ENCODE measurements around the gene SLC4A8. TPM values are rescaled to one million over a fixed set of nuclear protein-coding genes. Genes with fewer than 3 reads are reported as not detected.
"Not testable (repeated sequence)": the region's sequence is repeated elsewhere in the genome, so short reads cannot be mapped to it uniquely, and the experiment has no call there.

Gene SLC4A8
- total and polyA plus RNA-seq, 4 experiments from 2014 or later = 0.14 to 0.77 (median 0.58) TPM

GRCh38 chr12:51455050-51455449 lies 30.4 kb downstream of the SLC4A8 start:
- H3K36me3 ChIP-seq (ENCODE audit: insufficient read depth, low read length); H3K27me3 Mint-ChIP-seq; H3K4me3 Mint-ChIP-seq; H3K27me3 ChIP-seq (ENCODE audit: insufficient read depth, low read length); DNase-seq; intact Hi-C loops (cut with micrococcal nuclease); H3K27ac ChIP-seq (ENCODE audit: low read depth, low read length); H3K4me1 ChIP-seq (ENCODE audit: insufficient read depth, low read length); H3K27ac Mint-ChIP-seq; POLR2A ChIA-PET (ENCODE audit: partially characterized antibody); H3K9me3 ChIP-seq (ENCODE audit: control insufficient read depth in 1 of 2, low read length in 2 of 2); CTCF ChIA-PET (ENCODE audit: partially characterized antibody); H3K4me1 Mint-ChIP-seq; H3K9me3 Mint-ChIP-seq; H3K36me3 Mint-ChIP-seq; H3K4me3 ChIP-seq (ENCODE audit: low read length in 2 of 2): not testable (repeated sequence)

GRCh38 chr12:51458635-51459034 lies 34.0 kb downstream of the SLC4A8 start:
- H3K9me3 ChIP-seq (ENCODE audit: control insufficient read depth in 1 of 2, low read length in 2 of 2) = no peaks in the 10 kb centered on the region
- H3K27ac ChIP-seq (ENCODE audit: low read depth, low read length) = no peak overlapping the region
- intact Hi-C loops (cut with micrococcal nuclease) = no loop called here
- H3K4me3 ChIP-seq (ENCODE audit: low read length in 2 of 2) = no peak overlapping the region
- Mint-ChIP-seq H3K4me1 (no peaks in the 10 kb centered on the region), H3K27me3 (no peaks in the 10 kb centered on the region), H3K36me3 (peaks cover 0 to 3% of the 10 kb centered on the region in 2 donors), H3K27ac (no peak overlapping the region), H3K9me3 (no peaks in the 10 kb centered on the region), H3K4me3 (no peak overlapping the region)
- POLR2A ChIA-PET (ENCODE audit: partially characterized antibody) = no interaction called here
- CTCF ChIA-PET (ENCODE audit: partially characterized antibody) = interaction anchor here (0.6 kb wide), 1 partner anchor 510 kb away, joined by 4 read pairs; no protein-coding TSS in a partner anchor
- DNase-seq = no peak
- H3K4me1 ChIP-seq (ENCODE audit: insufficient read depth, low read length) = no peaks in the 10 kb centered on the region
- H3K36me3 ChIP-seq (ENCODE audit: insufficient read depth, low read length) = no peaks in the 10 kb centered on the region
- H3K27me3 ChIP-seq (ENCODE audit: insufficient read depth, low read length) = no peaks in the 10 kb centered on the region

- no peak overlapping the region for H3K27ac ChIP-seq (ENCODE audit: low read depth, low read length)
- no peaks in the 10 kb centered on the region for H3K27me3 Mint-ChIP-seq
- H3K36me3 Mint-ChIP-seq = peaks cover 2 to 3% of the 10 kb centered on the region in 2 donors
- H3K4me1 ChIP-seq (ENCODE audit: insufficient read depth, low read length) = no peaks in the 10 kb centered on the region
- intact Hi-C loops (cut with micrococcal nuclease) = no loop called here
- no peaks in the 10 kb centered on the region for H3K27me3 ChIP-seq (ENCODE audit: insufficient read depth, low read length)
- no peak overlapping the region for H3K4me3 Mint-ChIP-seq
- no peaks in the 10 kb centered on the region for H3K9me3 ChIP-seq (ENCODE audit: control insufficient read depth in 1 of 2, low read length in 2 of 2)
- ChIA-PET CTCF (ENCODE audit: partially characterized antibody) (no interaction called here), POLR2A (ENCODE audit: partially characterized antibody) (no interaction called here)
- no peak overlapping the region for H3K27ac Mint-ChIP-seq
- H3K4me3 ChIP-seq (ENCODE audit: low read length in 2 of 2) = no peak overlapping the region
- DNase-seq = no peak
- no peaks in the 10 kb centered on the region for H3K4me1 Mint-ChIP-seq
- H3K36me3 ChIP-seq (ENCODE audit: insufficient read depth, low read length) = no peaks in the 10 kb centered on the region
- no peaks in the 10 kb centered on the region for H3K9me3 Mint-ChIP-seq
Observed at GRCh38 chr12:51460519-51460918, 35.9 kb downstream of the SLC4A8 start.

- ChIA-PET CTCF (ENCODE audit: partially characterized antibody) (no interaction called here), POLR2A (ENCODE audit: partially characterized antibody) (no interaction called here)
- no peaks in the 10 kb centered on the region for H3K4me1 ChIP-seq (ENCODE audit: insufficient read depth, low read length)
- no peaks in the 10 kb centered on the region for H3K4me1 Mint-ChIP-seq
- H3K36me3 ChIP-seq (ENCODE audit: insufficient read depth, low read length) = no peaks in the 10 kb centered on the region
- H3K27ac Mint-ChIP-seq = no peak overlapping the region
- intact Hi-C loops (cut with micrococcal nuclease) = no loop called here
- no peak overlapping the region for H3K4me3 Mint-ChIP-seq
- H3K27me3 ChIP-seq (ENCODE audit: insufficient read depth, low read length) = no peaks in the 10 kb centered on the region
- no peak overlapping the region for H3K27ac ChIP-seq (ENCODE audit: low read depth, low read length)
- H3K4me3 ChIP-seq (ENCODE audit: low read length in 2 of 2) = no peak overlapping the region
- H3K27me3 Mint-ChIP-seq = no peaks in the 10 kb centered on the region
- no peak for DNase-seq
- peaks cover 0 to 2% (median 0%) of the 10 kb centered on the region in 8 donors for H3K9me3 Mint-ChIP-seq
- H3K9me3 ChIP-seq (ENCODE audit: control insufficient read depth in 1 of 2, low read length in 2 of 2) = no peaks in the 10 kb centered on the region
- peaks cover 2 to 3% of the 10 kb centered on the region in 2 donors for H3K36me3 Mint-ChIP-seq
Observed at GRCh38 chr12:51465491-51465890, 40.9 kb downstream of the SLC4A8 start.

GRCh38 chr12:51470116-51470515 lies 45.5 kb downstream of the SLC4A8 start:
- Histone ChIP-seq H3K9me3 (ENCODE audit: control insufficient read depth in 1 of 2, low read length in 2 of 2) (no peaks in the 10 kb centered on the region), H3K36me3 (ENCODE audit: insufficient read depth, low read length) (no peaks in the 10 kb centered on the region), H3K27ac (ENCODE audit: low read depth, low read length) (no peak overlapping the region), H3K27me3 (ENCODE audit: insufficient read depth, low read length) (no peaks in the 10 kb centered on the region), H3K4me1 (ENCODE audit: insufficient read depth, low read length) (no peaks in the 10 kb centered on the region), H3K4me3 (ENCODE audit: low read length in 2 of 2) (no peak overlapping the region)
- Mint-ChIP-seq H3K27me3 (no peaks in the 10 kb centered on the region), H3K27ac (no peak overlapping the region), H3K4me3 (no peak overlapping the region), H3K9me3 (peaks cover 0 to 2% (median 0%) of the 10 kb centered on the region in 8 donors), H3K36me3 (peaks cover 0 to 1% of the 10 kb centered on the region in 2 donors), H3K4me1 (no peaks in the 10 kb centered on the region)
- intact Hi-C loops (cut with micrococcal nuclease) = no loop called here
- ChIA-PET POLR2A (ENCODE audit: partially characterized antibody) (no interaction called here), CTCF (ENCODE audit: partially characterized antibody) (interaction anchor here (1.5 kb wide), 1 partner anchor 62 kb away, joined by 7 read pairs; no protein-coding TSS in a partner anchor)
- DNase-seq = no peak

- Histone ChIP-seq H3K36me3 (ENCODE audit: insufficient read depth, low read length) (no peaks in the 10 kb centered on the region), H3K27ac (ENCODE audit: low read depth, low read length) (no peak overlapping the region), H3K4me1 (ENCODE audit: insufficient read depth, low read length) (no peaks in the 10 kb centered on the region), H3K4me3 (ENCODE audit: low read length in 2 of 2) (no peak overlapping the region), H3K9me3 (ENCODE audit: control insufficient read depth in 1 of 2, low read length in 2 of 2) (no peaks in the 10 kb centered on the region), H3K27me3 (ENCODE audit: insufficient read depth, low read length) (no peaks in the 10 kb centered on the region)
- Mint-ChIP-seq H3K36me3 (peaks cover 0 to 1% of the 10 kb centered on the region in 2 donors), H3K4me1 (no peaks in the 10 kb centered on the region), H3K27me3 (no peaks in the 10 kb centered on the region), H3K4me3 (no peak overlapping the region), H3K27ac (no peak overlapping the region), H3K9me3 (peaks cover 0 to 2% (median 0%) of the 10 kb centered on the region in 8 donors)
- ChIA-PET POLR2A (ENCODE audit: partially characterized antibody) (no interaction called here), CTCF (ENCODE audit: partially characterized antibody) (interaction anchor here (1.5 kb wide), 1 partner anchor 60 kb away, joined by 7 read pairs; no protein-coding TSS in a partner anchor)
- intact Hi-C loops (cut with micrococcal nuclease) = no loop called here
- no peak for DNase-seq
Observed at GRCh38 chr12:51471111-51471864, 46.7 kb downstream of the SLC4A8 start.

GRCh38 chr12:51472984-51473383 lies 48.4 kb downstream of the SLC4A8 start:
- no peaks in the 10 kb centered on the region for H3K9me3 ChIP-seq (ENCODE audit: control insufficient read depth in 1 of 2, low read length in 2 of 2)
- ChIA-PET POLR2A (ENCODE audit: partially characterized antibody) (no interaction called here), CTCF (ENCODE audit: partially characterized antibody) (interaction anchor here (1.6 kb wide), 1 partner anchor 10 kb away, joined by 3 read pairs; no protein-coding TSS in a partner anchor)
- Mint-ChIP-seq H3K9me3 (no peaks in the 10 kb centered on the region), H3K4me1 (no peaks in the 10 kb centered on the region), H3K27ac (no peak overlapping the region), H3K36me3 (peaks cover 0 to 1% of the 10 kb centered on the region in 2 donors), H3K27me3 (no peaks in the 10 kb centered on the region), H3K4me3 (no peak overlapping the region)
- no peak overlapping the region for H3K27ac ChIP-seq (ENCODE audit: low read depth, low read length)
- no peak for DNase-seq
- intact Hi-C loops (cut with micrococcal nuclease) = no loop called here
- no peaks in the 10 kb centered on the region for H3K36me3 ChIP-seq (ENCODE audit: insufficient read depth, low read length)
- H3K27me3 ChIP-seq (ENCODE audit: insufficient read depth, low read length) = no peaks in the 10 kb centered on the region
- no peak overlapping the region for H3K4me3 ChIP-seq (ENCODE audit: low read length in 2 of 2)
- H3K4me1 ChIP-seq (ENCODE audit: insufficient read depth, low read length) = no peaks in the 10 kb centered on the region

Data from CD4-positive, alpha-beta memory T cell (primary cell).